ENCODE results near the gene USP17L10.
"Not testable (repeated sequence)": the region's sequence is repeated elsewhere in the genome, so short reads cannot be mapped to it uniquely, and the experiment has no call there.

USP17L10 gene, protein sequence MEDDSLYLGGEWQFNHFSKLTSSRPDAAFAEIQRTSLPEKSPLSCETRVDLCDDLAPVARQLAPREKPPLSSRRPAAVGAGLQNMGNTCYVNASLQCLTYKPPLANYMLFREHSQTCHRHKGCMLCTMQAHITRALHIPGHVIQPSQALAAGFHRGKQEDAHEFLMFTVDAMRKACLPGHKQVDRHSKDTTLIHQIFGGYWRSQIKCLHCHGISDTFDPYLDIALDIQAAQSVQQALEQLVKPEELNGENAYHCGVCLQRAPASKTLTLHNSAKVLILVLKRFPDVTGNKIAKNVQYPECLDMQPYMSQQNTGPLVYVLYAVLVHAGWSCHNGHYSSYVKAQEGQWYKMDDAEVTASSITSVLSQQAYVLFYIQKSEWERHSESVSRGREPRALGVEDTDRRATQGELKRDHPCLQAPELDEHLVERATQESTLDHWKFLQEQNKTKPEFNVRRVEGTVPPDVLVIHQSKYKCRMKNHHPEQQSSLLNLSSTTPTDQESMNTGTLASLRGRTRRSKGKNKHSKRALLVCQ

DNA sequence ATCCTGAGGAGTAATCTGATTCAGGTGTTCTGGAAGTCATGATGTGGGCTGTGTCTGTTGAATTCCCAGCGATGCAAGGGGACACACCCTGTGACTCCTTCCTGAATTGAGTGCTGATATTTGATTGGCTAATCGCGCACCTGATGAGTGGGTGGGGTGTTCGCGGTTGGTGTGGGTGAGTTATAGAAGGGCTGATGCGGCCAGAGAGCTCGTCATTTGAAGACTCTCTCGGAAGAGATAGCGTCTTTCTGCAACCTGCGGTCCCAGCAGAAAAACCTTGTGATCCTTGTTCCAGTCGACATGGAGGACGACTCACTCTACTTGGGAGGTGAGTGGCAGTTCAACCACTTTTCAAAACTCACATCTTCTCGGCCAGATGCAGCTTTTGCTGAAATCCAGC lies at the start of gene USP17L10:
USP17L10 (plus strand) TSS at position 301 of the 400 bp plus-strand sequence; CDS start at position 301, 0 bp downstream.
- DNase-seq, result not testable (repeated sequence)

DNA sequence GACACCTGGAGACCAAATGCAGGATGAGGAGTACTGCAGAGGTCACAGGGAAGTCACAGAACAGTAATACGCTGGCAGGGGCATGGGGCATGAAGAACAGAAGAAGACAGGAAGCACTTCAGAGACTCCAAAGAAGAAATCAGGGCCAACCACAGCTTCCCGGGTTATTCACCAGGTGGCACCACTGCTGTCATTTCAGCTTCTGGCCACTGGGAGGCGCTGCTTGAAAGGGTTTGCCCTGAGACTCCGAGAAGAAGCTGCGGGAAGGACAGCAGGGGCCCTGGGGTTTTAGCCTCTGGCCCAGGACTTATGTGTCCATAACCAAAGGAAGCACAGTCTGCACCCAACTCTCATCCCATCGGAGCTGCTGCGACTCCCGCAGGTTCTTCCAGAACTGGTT lies 44.5 kb upstream of the USP17L10 start:
- not testable (repeated sequence) for DNase-seq

DNA sequence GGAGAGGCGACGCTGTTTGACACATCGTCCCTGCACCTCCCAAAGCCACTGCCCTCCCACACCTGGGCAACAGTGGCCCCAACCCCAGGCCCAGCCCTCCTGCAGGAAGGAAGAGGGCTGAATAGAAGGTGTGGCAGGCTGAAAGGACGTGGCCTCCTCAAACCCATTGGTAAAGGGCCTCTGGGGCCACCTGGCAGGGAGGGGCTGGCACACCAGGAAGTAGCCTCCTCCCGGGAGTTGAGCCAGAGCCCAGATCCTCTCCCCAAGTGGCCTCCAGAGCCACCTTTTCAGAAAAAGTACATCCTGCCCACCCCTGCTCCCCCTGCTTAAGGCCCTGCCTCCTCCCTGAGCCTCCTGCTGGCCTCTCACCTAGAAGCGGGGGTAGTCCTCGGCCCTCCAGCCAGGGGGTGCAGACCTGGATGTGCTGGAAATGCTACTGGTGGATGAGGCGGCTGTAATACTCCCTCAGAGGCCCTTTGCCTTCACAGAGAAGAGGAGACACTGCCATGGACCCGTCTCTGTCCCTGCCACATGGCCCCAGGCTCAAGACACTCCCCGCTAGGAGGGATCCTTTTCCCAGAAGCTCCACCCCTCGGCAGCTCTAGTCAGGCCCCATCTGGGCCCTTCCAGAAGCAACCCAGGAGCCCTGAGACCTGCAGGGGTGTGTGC lies 40.5 kb upstream of the USP17L10 start, which contains the start of gene FAM90A26:
FAM90A26 (plus strand) TSS at position 619 of the 669 bp plus-strand sequence. CDS start 2,764 bp downstream, outside the sequence.
- not testable (repeated sequence) for DNase-seq

DNA sequence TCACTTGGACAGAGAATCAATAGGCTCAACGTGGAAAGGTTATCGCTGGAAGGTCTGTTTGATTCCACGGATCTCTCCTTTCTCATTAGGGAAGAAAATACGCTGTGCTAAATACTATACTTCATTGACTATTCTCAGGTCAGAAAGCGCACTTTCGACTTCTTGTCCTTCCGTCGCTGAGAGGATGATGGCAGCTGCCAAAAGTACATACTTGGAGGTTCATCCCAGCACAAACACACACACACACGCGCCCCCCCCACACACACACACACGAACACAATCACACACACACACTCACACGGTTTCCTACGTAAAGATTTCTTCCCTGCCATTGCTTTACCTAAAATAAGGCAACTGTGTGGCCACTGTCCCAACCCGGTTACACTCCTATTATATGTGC lies 4.2 kb downstream of the USP17L10 start:
- not testable (repeated sequence) for DNase-seq

DNA sequence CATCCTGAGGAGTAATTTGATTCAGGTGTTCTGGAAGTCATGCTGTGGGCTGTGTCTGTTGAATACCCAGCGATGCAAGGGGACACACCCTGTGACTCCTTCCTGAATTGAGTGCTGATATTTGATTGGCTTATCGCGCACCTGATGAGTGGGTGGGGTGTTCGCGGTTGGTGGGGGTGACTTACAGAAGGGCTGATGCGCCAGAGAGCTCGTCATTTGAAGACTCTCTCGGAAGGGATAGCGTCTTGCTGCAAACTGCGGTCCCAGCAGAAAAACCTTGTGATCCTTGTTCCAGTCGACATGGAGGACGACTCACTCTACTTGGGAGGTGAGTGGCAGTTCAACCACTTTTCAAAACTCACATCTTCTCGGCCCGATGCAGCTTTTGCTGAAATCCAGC lies 4.6 kb downstream of the USP17L10 start, which contains the start of gene USP17L11:
USP17L11 (plus strand) TSS at position 301 of the 400 bp plus-strand sequence; CDS start at position 301, 0 bp downstream.
- not testable (repeated sequence) for DNase-seq

DNA sequence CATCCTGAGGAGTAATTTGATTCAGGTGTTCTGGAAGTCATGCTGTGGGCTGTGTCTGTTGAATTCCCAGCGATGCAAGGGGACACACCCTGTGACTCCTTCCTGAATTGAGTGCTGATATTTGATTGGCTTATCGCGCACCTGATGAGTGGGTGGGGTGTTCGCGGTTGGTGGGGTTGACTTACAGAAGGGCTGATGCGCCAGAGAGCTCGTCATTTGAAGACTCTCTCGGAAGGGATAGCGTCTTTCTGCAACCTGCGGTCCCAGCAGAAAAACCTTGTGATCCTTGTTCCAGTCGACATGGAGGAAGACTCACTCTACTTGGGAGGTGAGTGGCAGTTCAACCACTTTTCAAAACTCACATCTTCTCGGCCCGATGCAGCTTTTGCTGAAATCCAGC lies 9.4 kb downstream of the USP17L10 start, which contains the start of gene USP17L12:
USP17L12 (plus strand) TSS at position 301 of the 400 bp plus-strand sequence; CDS start at position 301, 0 bp downstream.
- not testable (repeated sequence) for DNase-seq

DNA sequence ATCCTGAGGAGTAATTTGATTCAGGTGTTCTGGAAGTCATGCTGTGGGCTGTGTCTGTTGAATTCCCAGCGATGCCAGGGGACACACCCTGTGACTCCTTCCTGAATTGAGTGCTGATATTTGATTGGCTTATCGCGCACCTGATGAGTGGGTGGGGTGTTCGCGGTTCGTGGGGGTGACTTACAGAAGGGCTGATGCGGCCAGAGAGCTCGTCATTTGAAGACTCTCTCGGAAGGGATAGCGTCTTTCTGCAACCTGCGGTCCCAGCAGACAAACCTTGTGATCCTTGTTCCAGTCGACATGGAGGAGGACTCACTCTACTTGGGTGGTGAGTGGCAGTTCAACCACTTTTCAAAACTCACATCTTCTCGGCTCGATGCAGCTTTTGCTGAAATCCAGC lies 14.1 kb downstream of the USP17L10 start, which contains the start of gene USP17L13:
USP17L13 (plus strand) TSS at position 301 of the 400 bp plus-strand sequence; CDS start at position 301, 0 bp downstream.
- DNase-seq, result not testable (repeated sequence)

DNA sequence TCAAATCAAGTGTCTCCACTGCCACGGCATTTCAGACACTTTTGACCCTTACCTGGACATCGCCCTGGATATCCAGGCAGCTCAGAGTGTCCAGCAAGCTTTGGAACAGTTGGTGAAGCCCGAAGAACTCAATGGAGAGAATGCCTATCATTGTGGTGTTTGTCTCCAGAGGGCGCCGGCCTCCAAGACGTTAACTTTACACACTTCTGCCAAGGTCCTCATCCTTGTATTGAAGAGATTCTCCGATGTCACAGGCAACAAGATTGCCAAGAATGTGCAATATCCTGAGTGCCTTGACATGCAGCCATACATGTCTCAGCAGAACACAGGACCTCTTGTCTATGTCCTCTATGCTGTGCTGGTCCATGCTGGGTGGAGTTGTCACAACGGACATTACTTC lies 19.8 kb downstream of the USP17L10 start:
- DNase-seq, result not testable (repeated sequence)

DNA sequence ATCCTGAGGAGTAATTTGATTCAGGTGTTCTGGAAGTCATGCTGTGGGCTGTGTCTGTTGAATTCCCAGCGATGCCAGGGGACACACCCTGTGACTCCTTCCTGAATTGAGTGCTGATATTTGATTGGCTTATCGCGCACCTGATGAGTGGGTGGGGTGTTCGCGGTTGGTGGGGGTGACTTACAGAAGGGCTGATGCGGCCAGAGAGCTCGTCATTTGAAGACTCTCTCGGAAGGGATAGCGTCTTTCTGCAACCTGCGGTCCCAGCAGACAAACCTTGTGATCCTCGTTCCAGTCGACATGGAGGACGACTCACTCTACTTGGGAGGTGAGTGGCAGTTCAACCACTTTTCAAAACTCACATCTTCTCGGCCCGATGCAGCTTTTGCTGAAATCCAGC lies 23.6 kb downstream of the USP17L10 start, which contains the start of gene USP17L15:
USP17L15 (plus strand) TSS at position 301 of the 400 bp plus-strand sequence; CDS start at position 301, 0 bp downstream.
- DNase-seq, result not testable (repeated sequence)

DNA sequence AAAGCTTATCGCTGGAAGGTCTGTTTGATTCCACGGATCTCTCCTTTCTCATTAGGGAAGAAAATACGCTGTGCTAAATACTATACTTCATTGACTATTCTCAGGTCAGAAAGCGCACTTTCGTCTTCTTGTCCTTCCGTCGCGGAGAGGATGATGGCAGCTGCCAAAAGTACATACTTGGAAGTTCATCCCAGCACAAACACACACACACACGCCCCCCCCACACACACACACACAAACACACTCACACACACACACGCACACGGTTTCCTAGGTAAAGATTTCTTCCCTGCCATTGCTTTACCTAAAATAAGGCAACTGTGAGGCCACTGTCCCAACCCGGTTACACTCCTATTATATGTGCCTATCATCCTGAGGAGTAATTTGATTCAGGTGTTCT lies 28.0 kb downstream of the USP17L10 start:
- not testable (repeated sequence) for DNase-seq

DNA sequence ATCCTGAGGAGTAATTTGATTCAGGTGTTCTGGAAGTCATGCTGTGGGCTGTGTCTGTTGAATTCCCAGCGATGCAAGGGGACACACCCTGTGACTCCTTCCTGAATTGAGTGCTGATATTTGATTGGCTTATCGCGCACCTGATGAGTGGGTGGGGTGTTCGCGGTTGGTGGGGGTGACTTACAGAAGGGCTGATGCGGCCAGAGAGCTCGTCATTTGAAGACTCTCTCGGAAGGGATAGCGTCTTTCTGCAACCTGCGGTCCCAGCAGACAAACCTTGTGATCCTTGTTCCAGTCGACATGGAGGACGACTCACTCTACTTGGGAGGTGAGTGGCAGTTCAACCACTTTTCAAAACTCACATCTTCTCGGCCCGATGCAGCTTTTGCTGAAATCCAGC lies 33.1 kb downstream of the USP17L10 start, which contains the start of gene USP17L17:
USP17L17 (plus strand) TSS at position 301 of the 400 bp plus-strand sequence; CDS start at position 301, 0 bp downstream.
- DNase-seq, result not testable (repeated sequence)

DNA sequence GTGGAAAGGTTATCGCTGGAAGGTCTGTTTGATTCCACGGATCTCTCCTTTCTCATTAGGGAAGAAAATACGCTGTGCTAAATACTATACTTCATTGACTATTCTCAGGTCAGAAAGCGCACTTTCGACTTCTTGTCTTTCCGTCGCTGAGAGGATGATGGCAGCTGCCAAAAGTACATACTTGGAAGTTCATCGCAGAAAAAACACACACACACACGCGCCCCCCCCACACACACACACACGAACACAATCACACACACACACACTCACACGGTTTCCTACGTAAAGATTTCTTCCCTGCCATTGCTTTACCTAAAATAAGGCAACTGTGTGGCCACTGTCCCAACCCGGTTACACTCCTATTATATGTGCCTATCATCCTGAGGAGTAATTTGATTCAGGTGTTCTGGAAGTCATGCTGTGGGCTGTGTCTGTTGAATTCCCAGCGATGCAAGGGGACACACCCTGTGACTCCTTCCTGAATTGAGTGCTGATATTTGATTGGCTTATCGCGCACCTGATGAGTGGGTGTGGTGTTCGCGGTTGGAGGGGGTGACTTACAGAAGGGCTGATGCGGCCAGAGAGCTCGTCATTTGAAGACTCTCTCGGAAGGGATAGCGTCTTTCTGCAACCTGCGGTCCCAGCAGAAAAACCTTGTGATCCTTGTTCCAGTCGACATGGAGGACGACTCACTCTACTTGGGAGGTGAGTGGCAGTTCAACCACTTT lies 37.7 kb downstream of the USP17L10 start, which contains the start of gene USP17L18:
USP17L18 (plus strand) TSS at position 678 of the 728 bp plus-strand sequence; CDS start at position 678, 0 bp downstream.
- DNase-seq, result not testable (repeated sequence)

DNA sequence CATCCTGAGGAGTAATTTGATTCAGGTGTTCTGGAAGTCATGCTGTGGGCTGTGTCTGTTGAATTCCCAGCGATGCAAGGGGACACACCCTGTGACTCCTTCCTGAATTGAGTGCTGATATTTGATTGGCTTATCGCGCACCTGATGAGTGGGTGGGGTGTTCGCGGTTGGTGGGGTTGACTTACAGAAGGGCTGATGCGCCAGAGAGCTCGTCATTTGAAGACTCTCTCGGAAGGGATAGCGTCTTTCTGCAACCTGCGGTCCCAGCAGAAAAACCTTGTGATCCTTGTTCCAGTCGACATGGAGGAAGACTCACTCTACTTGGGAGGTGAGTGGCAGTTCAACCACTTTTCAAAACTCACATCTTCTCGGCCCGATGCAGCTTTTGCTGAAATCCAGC lies 42.6 kb downstream of the USP17L10 start, which contains the start of gene USP17L19:
USP17L19 (plus strand) TSS at position 301 of the 400 bp plus-strand sequence; CDS start at position 301, 0 bp downstream.
- not testable (repeated sequence) for DNase-seq

DNA sequence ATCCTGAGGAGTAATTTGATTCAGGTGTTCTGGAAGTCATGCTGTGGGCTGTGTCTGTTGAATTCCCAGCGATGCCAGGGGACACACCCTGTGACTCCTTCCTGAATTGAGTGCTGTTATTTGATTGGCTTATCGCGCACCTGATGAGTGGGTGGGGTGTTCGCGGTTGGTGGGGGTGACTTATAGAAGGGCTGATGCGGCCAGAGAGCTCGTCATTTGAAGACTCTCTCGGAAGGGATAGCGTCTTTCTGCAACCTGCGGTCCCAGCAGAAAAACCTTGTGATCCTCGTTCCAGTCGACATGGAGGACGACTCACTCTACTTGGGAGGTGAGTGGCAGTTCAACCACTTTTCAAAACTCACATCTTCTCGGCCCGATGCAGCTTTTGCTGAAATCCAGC lies 47.4 kb downstream of the USP17L10 start, which contains the start of gene USP17L20:
USP17L20 (plus strand) TSS at position 301 of the 400 bp plus-strand sequence; CDS start at position 301, 0 bp downstream.
- DNase-seq, result not testable (repeated sequence)

Data from activated CD4-positive, alpha-beta T cell treated with anti-CD3 and anti-CD28 coated beads, Interleukin-2, amount 50 U/mL, for 4 hours (primary cell).